CD4-positive, alpha-beta memory T cell (primary cell): ENCODE measurements around the gene B4GALNT4. TPM values are rescaled to one million over a fixed set of nuclear protein-coding genes. Genes with fewer than 3 reads are reported as not detected.

Experiments used
- CTCF ChIA-PET: fragments of 350-600 bp; sonication (Branson Sonifier 250); formaldehyde crosslinking; loops from one replicate; lab custom pipeline; 2021; ENCODE audit warnings: inconsistent platforms; ENCODE audit not compliant: partially characterized antibody; lab: Charles Lee
- POLR2A ChIA-PET: fragments of 350-600 bp; sonication (Branson Sonifier 250); formaldehyde crosslinking; loops from one replicate; lab custom pipeline; 2021; ENCODE audit not compliant: partially characterized antibody; lab: Charles Lee
- DNase-seq, 5 donors: peaks; one replicate each; pipeline versions ENCODE4 v3.0.0 to v3.0.0-alpha.2; 2020 to 2022; ENCODE audit warnings: mixed read lengths in 1 of 5
- H3K27ac ChIP-seq: one replicate; pipeline ENCODE4 v1.7.0; 2013; ENCODE audit warnings: low read depth, low read length
- H3K27me3 ChIP-seq: 2 replicates; pipeline ENCODE4 v1.7.0; 2013; ENCODE audit warnings: mild to moderate bottlenecking, low read length, moderate library complexity; ENCODE audit not compliant: insufficient read depth
- H3K36me3 ChIP-seq: 2 replicates; pipeline ENCODE4 v1.7.0; 2013; ENCODE audit warnings: mild to moderate bottlenecking, low read length, moderate library complexity; ENCODE audit not compliant: insufficient read depth
- H3K4me1 ChIP-seq: 2 replicates; pipeline ENCODE4 v1.7.0; 2013; ENCODE audit warnings: mild to moderate bottlenecking, low read length, moderate library complexity; ENCODE audit not compliant: insufficient read depth
- H3K4me3 ChIP-seq, 2 donors: one replicate each; pipeline ENCODE4 v1.7.0; 2013; ENCODE audit warnings: low read length in 2 of 2, mild to moderate bottlenecking in 1 of 2
- H3K9me3 ChIP-seq, 2 donors: one replicate each; pipeline ENCODE4 v1.7.0; 2013; ENCODE audit warnings: low read length in 2 of 2, control low read depth in 1 of 2; ENCODE audit not compliant: control insufficient read depth in 1 of 2
- H3K27ac Mint-ChIP-seq, 7 donors: one replicate each; pipeline ENCODE4 v1.8.0; 2020 to 2021; ENCODE audit warnings: mixed read lengths in 7 of 7, mild to moderate bottlenecking in 6 of 7, inconsistent platforms in 3 of 7, moderate library complexity in 3 of 7
- H3K27me3 Mint-ChIP-seq, 2 donors: one replicate each; pipeline ENCODE4 v1.8.0; 2020 to 2021; ENCODE audit warnings: mixed read lengths in 2 of 2
- H3K36me3 Mint-ChIP-seq, 2 donors: one replicate each; pipeline ENCODE4 v1.8.0; 2020 to 2021; ENCODE audit warnings: mixed read lengths in 2 of 2, inconsistent platforms in 1 of 2, mild to moderate bottlenecking in 1 of 2
- H3K4me1 Mint-ChIP-seq, 4 donors: one replicate each; pipeline ENCODE4 v1.8.0; 2020 to 2021; ENCODE audit warnings: mixed read lengths in 4 of 4, mild to moderate bottlenecking in 1 of 4
- H3K4me3 Mint-ChIP-seq, 8 donors: one replicate each; pipeline ENCODE4 v1.8.0; 2020 to 2021; ENCODE audit warnings: mixed read lengths in 8 of 8, mild to moderate bottlenecking in 7 of 8, moderate library complexity in 6 of 8, inconsistent platforms in 3 of 8
- H3K9me3 Mint-ChIP-seq, 8 donors: one replicate each; pipeline ENCODE4 v1.8.0; 2020 to 2021; ENCODE audit warnings: mixed read lengths in 8 of 8, mild to moderate bottlenecking in 5 of 8, inconsistent platforms in 3 of 8, moderate library complexity in 1 of 8
- intact Hi-C: fragments of 100-400 bp; cut with micrococcal nuclease; formaldehyde crosslinking; loops from one replicate; pipeline ENCODE4 v1.15.1; 2023
- polyA plus RNA-seq, 2 donors: library from polyadenylated mRNA; unstranded; fragments of 300-500 nt; fragmentation: Illumina TruSeq; gene quantifications; one replicate each; pipeline ENCODE4 v1.2.3, GENCODE V29; 2021
- total RNA-seq, 2 experiments: library from RNA; stranded (reverse); gene quantifications; one replicate each; pipeline ENCODE4 v1.2.3, GENCODE V29; 2021

Gene B4GALNT4
- total and polyA plus RNA-seq, 4 experiments from 2014 or later: 2.2 to 2.4 TPM; not detected in 2

DNA sequence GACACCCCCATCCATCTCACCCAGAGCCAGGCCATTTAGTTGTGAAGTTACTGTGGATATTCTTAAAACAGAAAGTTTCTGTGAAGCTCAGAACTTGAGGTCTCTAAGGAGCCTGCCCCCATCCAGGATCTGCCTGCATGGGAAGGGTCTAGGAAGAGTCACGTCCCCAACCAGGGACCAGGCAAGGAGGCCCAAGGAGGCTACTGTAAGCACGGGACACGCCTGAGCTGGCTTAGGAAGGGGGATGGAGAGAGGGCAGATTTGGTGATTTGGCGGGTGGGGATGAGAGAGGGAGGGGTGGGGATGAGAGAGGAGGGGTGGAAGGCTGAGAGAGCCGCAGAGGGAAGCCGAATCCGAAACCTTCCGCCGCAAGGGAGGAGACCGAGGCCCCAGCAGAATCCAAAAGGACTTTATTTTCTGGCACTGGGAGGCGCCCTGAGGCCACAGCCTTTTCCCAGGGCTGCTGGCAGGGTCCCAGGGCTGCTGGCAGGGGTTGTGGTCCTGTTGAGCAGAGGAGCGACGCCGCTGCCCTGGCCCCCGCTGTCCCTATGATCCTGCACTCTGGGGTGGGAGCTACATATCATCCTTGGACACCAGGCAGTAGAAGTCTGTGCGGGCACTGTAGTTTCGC, 36.1 kb downstream of the B4GALNT4 start:
- peaks cover 11% of the 10 kb centered on the region for H3K36me3 ChIP-seq
- POLR2A ChIA-PET: interaction anchor here (0.9 to 16.3 kb wide), 14 partner anchors 9 to 198 kb away, joined by 3 to 539 read pairs (median 16); partner anchors contain the start of genes ANO9, BET1L, PGGHG and PHRF1
- H3K9me3 ChIP-seq: no peaks in the 10 kb centered on the region
- no peak overlapping the region for H3K4me3 ChIP-seq
- H3K9me3 Mint-ChIP-seq: no peaks in the 10 kb centered on the region
- H3K27ac Mint-ChIP-seq: peak overlapping the region; percentile 12 to 86 (median 75)
- intact Hi-C loops: no loop called here
- CTCF ChIA-PET: interaction anchor here (1.5 to 5.4 kb wide), 4 partner anchors 9 to 100 kb away, joined by 5 to 81 read pairs (median 8); partner anchors contain the start of genes ANO9 and PTDSS2
- H3K27ac ChIP-seq: no peak overlapping the region
- no peaks in the 10 kb centered on the region for H3K27me3 Mint-ChIP-seq
- H3K4me3 Mint-ChIP-seq: peak overlapping the region in 5 of 8 donors; percentile 15 to 44 (median 40)
- peaks cover 0 to 18% (median 9%) of the 10 kb centered on the region in 4 donors for H3K4me1 Mint-ChIP-seq
- H3K4me1 ChIP-seq: peaks cover 21% of the 10 kb centered on the region
- DNase-seq: no peak
- H3K36me3 Mint-ChIP-seq: peaks cover 0 to 2% of the 10 kb centered on the region in 2 donors
- no peaks in the 10 kb centered on the region for H3K27me3 ChIP-seq

DNA sequence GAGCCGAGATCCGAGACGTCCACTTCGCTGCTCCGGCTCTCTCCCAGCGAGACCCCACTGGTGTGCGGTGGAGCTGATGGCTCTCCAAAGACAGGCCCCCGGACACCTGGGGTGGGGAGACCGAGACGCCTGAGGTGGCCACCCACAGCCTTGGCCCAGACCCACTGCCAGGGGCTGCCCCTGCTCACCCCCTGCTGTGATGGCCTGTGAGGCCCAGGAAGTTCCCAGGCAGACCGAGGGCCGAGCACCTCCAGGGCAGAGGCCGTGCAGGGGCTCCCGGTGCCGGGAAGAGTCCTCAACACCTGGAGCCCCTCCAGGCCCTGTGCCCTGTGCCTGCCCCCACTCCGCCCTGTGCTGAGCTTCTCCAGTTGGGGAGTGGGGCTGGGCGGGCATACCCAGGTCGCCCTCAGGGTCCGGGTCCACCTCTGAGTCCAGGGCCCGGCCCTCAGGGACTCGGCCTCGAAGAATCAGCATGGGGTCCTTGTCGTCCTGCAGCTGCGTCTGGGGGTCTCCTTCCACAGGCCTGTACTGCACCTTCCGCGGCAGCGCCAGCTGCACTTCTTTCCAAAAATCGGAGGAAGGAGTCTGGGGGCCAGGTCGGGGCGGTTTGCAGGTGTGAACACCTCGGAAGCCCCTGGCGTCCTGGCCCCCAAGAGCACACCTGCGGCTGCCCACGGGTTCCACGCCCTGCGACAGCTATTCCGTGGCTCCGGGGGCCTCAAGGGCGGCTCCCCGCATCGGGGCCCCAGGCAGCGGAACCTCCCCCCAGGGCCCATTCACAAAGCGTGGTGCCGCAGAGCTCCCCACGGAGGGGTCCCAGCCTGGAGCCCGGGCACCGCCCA, 36.9 kb downstream of the B4GALNT4 start:
- Histone ChIP-seq H3K9me3 (no peaks in the 10 kb centered on the region), H3K27ac (peak overlapping the region; percentile 52), H3K36me3 (peaks cover 11% of the 10 kb centered on the region), H3K4me1 (peaks cover 21% of the 10 kb centered on the region), H3K27me3 (no peaks in the 10 kb centered on the region), H3K4me3 (no peak overlapping the region)
- POLR2A ChIA-PET: interaction anchor here (1.0 to 16.3 kb wide), 24 partner anchors 9 to 198 kb away, joined by 3 to 539 read pairs (median 6); partner anchors contain the start of genes ANO9, BET1L, IFITM1 and IFITM5
- CTCF ChIA-PET: interaction anchor here (0.7 to 5.4 kb wide), 13 partner anchors 10 to 169 kb away, joined by 3 to 81 read pairs (median 6); partner anchors contain the start of genes ANO9, PTDSS2 and SIGIRR
- no peaks in the 10 kb centered on the region for H3K27me3 Mint-ChIP-seq
- no peaks in the 10 kb centered on the region for H3K9me3 Mint-ChIP-seq
- H3K4me3 Mint-ChIP-seq: peak overlapping the region in 3 of 8 donors; percentile 20 to 44 (median 28)
- DNase-seq: no peak
- intact Hi-C loops: loop anchor here (2.0 kb wide), 3 partner anchors 91 to 199 kb away; partner anchors contain the start of genes BET1L, IFITM1, RIC8A and RNH1
- H3K27ac Mint-ChIP-seq: peak overlapping the region in 5 of 7 donors; percentile 12 to 77 (median 52)
- H3K36me3 Mint-ChIP-seq: peaks cover 0 to 2% of the 10 kb centered on the region in 2 donors
- H3K4me1 Mint-ChIP-seq: peaks cover 0 to 18% (median 9%) of the 10 kb centered on the region in 4 donors

DNA sequence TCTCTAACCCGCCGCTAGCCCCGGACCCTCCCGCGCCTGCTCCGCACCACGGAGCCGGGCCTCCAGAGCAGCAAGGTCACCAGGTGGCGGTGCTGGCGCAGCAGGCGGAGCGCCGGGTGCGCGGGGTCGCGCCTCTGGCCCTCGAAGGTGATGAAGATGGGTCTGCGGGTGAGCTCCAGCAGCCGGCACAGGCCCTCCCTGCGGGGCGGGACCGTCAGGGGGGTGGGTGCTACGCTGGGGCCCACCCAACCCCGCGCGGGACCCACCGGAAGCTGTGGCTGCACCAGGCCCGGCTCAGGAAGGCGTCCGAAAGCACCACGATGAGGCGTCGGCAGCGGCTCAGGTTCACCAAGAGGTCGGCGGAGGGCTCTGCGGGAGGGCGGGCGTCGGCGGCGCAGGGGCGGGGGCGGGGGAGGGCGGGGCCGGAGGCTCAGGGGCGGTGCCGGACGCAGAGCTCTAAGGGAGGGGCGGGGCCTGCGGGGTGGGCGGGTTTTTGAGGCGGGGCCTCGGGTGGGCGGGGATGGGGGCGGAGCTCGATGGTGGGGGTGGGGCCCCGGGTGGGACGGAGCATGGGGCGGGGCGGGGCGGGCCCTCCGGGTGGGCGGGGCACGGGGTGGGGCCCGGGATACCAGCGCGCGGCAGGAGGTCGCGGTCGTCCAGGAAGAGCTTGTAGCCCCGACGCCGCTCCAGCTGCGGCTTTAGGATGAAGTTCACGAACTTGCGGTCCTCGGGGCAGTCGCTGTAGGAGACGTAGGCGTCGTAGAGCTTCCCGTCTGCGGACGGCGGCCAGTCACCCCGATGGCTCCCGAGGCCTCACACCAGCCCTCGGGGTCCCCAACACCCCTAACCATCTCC, 37.7 kb downstream of the B4GALNT4 start:
- peak overlapping the region; percentile 22 to 92 (median 72) for H3K27ac Mint-ChIP-seq
- Histone ChIP-seq H3K9me3 (no peaks in the 10 kb centered on the region), H3K4me3 (peak overlapping the region in 1 of 2 donors; percentile 28), H3K27me3 (no peaks in the 10 kb centered on the region), H3K27ac (peak overlapping the region; percentile 59), H3K4me1 (peaks cover 21% of the 10 kb centered on the region), H3K36me3 (peaks cover 11% of the 10 kb centered on the region)
- H3K36me3 Mint-ChIP-seq: peaks cover 0 to 2% of the 10 kb centered on the region in 2 donors
- H3K4me3 Mint-ChIP-seq: peak overlapping the region in 5 of 8 donors; percentile 28 to 62 (median 41)
- ChIA-PET POLR2A (interaction anchor here (0.7 to 16.3 kb wide), 28 partner anchors 9 to 289 kb away, joined by 3 to 539 read pairs (median 5); partner anchors contain the start of genes ANO9, BET1L, IFITM1 and IFITM5), CTCF (interaction anchor here (0.7 to 5.4 kb wide), 13 partner anchors 9 to 169 kb away, joined by 3 to 81 read pairs (median 6); partner anchors contain the start of genes ANO9, PTDSS2 and SIGIRR)
- H3K4me1 Mint-ChIP-seq: peaks cover 0 to 18% (median 9%) of the 10 kb centered on the region in 4 donors
- no peaks in the 10 kb centered on the region for H3K27me3 Mint-ChIP-seq
- intact Hi-C loops: loop anchor here (1.0 to 2.0 kb wide), 5 partner anchors 8 to 200 kb away; partner anchors contain the start of genes BET1L, IFITM1, RIC8A and RNH1
- peak; percentile 93 to 97 (median 95) for DNase-seq
- no peaks in the 10 kb centered on the region for H3K9me3 Mint-ChIP-seq

DNA sequence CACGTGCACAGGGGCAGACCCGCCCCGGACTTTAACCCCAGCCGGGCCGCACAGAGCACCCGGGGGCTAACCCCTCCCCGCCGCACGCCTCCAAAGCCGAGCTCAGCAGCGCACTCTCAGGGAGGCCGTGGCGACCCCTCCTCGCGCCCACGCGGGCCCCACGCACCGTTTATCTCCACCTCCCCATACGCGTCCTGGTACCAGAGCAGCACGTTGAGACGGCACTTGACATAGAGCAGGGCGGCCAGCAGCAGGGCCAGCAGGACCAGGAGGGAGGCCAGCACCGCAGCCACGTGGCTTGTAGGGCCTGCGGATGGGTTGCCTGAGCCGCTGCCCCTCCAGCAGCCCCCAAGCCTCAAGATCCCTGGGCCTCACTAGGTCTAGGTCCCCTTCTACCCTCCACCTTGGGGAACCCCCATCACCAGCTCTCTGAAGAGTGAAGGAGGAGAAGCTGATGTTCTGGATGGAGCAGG, 38.4 kb downstream of the B4GALNT4 start:
- no peaks in the 10 kb centered on the region for H3K27me3 Mint-ChIP-seq

DNA sequence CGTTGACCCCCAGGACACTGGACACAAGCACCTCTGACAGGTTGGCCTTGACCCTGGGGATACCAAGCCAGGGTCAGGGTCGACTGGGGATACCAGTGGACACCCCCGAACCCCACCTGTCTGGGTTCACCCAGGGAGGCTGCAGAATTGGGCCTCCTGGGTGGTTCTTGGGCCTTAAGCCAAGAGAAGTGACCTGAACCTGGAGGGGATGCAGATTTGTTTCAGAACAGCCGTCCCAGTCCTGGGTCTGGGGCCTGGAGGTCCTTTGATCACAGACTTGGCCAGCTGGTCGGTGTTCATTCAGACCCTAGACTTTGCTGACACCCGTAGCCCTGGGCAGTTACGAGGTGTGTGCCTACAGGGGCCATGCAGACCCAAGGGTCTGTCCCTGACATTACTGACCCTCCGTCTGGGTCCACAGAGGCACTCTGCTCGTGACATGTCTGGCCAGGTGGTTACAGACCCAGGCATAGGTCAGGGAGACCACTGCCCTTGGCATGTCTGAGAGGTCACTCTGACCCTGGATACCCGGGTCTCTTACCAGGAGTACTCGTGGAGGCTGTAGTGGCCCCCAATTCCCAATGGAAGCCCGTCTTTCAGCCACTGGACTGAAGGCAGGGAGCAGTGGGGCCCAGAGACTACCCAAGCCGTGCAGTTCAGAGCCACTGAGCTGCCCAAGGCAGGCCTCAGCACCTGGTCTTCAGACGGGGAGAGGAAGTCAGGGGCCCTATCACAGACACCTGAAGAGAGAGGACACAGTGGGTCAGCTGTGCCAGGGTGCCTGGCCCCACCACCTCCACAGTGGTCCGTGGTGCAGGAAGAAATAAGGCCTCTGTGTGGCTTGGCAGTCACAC, 39.1 kb downstream of the B4GALNT4 start:
- H3K4me1 ChIP-seq: peaks cover 30% of the 10 kb centered on the region
- H3K27me3 ChIP-seq: no peaks in the 10 kb centered on the region
- H3K4me3 ChIP-seq: no peak overlapping the region
- POLR2A ChIA-PET: interaction anchor here (0.7 to 16.3 kb wide), 9 partner anchors 8 to 201 kb away, joined by 3 to 539 read pairs (median 16); partner anchors contain the start of genes ANO9, BET1L, IFITM1 and PTDSS2
- no peak overlapping the region for H3K4me3 Mint-ChIP-seq
- DNase-seq: peak in 1 of 5 donors; percentile 33
- intact Hi-C loops: no loop called here
- no peaks in the 10 kb centered on the region for H3K9me3 Mint-ChIP-seq
- no peaks in the 10 kb centered on the region for H3K27me3 Mint-ChIP-seq
- peaks cover 2 to 27% (median 12%) of the 10 kb centered on the region in 4 donors for H3K4me1 Mint-ChIP-seq
- peak overlapping the region in 6 of 7 donors; percentile 22 to 92 (median 69) for H3K27ac Mint-ChIP-seq
- CTCF ChIA-PET: interaction anchor here (1.9 to 5.4 kb wide), 3 partner anchors 8 to 158 kb away, joined by 7 to 81 read pairs (median 14); partner anchors contain the start of genes PTDSS2 and SIGIRR
- no peaks in the 10 kb centered on the region for H3K9me3 ChIP-seq
- peaks cover 11% of the 10 kb centered on the region for H3K36me3 ChIP-seq
- H3K36me3 Mint-ChIP-seq: peaks cover 0 to 2% of the 10 kb centered on the region in 2 donors
- peak overlapping the region; percentile 59 for H3K27ac ChIP-seq

More for the DNA sequence above, 38.4 kb downstream of the B4GALNT4 start:
- Histone ChIP-seq H3K27ac (peak overlapping the region; percentile 59), H3K36me3 (peaks cover 11% of the 10 kb centered on the region), H3K4me1 (peaks cover 23% of the 10 kb centered on the region), H3K27me3 (no peaks in the 10 kb centered on the region), H3K4me3 (peak overlapping the region in 1 of 2 donors; percentile 28), H3K9me3 (no peaks in the 10 kb centered on the region)
- CTCF ChIA-PET: interaction anchor here (1.2 to 5.4 kb wide), 5 partner anchors 8 to 157 kb away, joined by 3 to 81 read pairs (median 10); partner anchors contain the start of genes PTDSS2 and SIGIRR
- Mint-ChIP-seq H3K4me1 (peaks cover 0 to 20% (median 9%) of the 10 kb centered on the region in 4 donors), H3K4me3 (peak overlapping the region in 3 of 8 donors; percentile 30 to 62 (median 41)), H3K36me3 (peaks cover 0 to 2% of the 10 kb centered on the region in 2 donors), H3K9me3 (no peaks in the 10 kb centered on the region), H3K27ac (peak overlapping the region; percentile 22 to 92 (median 75))
- POLR2A ChIA-PET: interaction anchor here (0.7 to 16.3 kb wide), 18 partner anchors 9 to 288 kb away, joined by 3 to 539 read pairs (median 11); partner anchors contain the start of genes ANO9, BET1L, IFITM1 and IFITM5
- intact Hi-C loops: loop anchor here (1.0 to 2.0 kb wide), 5 partner anchors 8 to 201 kb away; partner anchors contain the start of genes BET1L, IFITM1, RIC8A and RNH1
- peak in 1 of 5 donors; percentile 65 for DNase-seq
